ENCODE data around the gene COA1.
A peak's percentile ranks its signal among the peaks of the same experiment; 100 is the strongest.
"Not testable (repeated sequence)": the region's sequence is repeated elsewhere in the genome, so short reads cannot be mapped to it uniquely, and the experiment has no call there.

COA1 gene

DNA sequence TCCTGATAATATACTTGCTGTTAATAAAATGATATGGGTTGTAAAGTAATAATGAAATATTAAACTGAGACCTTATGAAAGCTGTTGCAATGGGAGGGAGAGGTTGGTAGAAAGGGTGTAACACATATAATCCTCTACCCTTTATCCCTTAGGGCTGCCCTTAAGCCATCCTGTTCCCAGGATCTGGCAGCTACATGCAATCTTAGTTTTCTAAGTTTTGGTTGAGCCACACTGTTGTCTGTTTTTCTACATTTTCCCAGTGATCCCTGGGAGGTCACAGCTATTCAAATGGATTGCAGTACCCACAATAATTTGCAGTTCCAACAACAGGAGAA lies 6.3 kb downstream of the COA1 start:
- no peak overlapping the region for H3K4me3 ChIP-seq (ENCODE audit: low read depth, low read length)
- no peak for DNase-seq (ENCODE audit: low read depth)
- TF ChIP-seq, protein P1, sequence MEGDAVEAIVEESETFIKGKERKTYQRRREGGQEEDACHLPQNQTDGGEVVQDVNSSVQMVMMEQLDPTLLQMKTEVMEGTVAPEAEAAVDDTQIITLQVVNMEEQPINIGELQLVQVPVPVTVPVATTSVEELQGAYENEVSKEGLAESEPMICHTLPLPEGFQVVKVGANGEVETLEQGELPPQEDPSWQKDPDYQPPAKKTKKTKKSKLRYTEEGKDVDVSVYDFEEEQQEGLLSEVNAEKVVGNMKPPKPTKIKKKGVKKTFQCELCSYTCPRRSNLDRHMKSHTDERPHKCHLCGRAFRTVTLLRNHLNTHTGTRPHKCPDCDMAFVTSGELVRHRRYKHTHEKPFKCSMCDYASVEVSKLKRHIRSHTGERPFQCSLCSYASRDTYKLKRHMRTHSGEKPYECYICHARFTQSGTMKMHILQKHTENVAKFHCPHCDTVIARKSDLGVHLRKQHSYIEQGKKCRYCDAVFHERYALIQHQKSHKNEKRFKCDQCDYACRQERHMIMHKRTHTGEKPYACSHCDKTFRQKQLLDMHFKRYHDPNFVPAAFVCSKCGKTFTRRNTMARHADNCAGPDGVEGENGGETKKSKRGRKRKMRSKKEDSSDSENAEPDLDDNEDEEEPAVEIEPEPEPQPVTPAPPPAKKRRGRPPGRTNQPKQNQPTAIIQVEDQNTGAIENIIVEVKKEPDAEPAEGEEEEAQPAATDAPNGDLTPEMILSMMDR (IDR thresholded peaks at IDR 0.05; ENCODE audit: control insufficient read depth, extremely low read depth, insufficient read depth) = no peak

GRCh38 chr7:43721193-43721806 lies 8.0 kb downstream of the COA1 start:
- no peak for DNase-seq (ENCODE audit: low read depth)
- H3K4me3 ChIP-seq (ENCODE audit: low read depth, low read length) = no peak overlapping the region
- TF ChIP-seq, protein P1 (IDR thresholded peaks at IDR 0.05; ENCODE audit: control insufficient read depth, extremely low read depth, insufficient read depth) = peak; percentile 52

DNA sequence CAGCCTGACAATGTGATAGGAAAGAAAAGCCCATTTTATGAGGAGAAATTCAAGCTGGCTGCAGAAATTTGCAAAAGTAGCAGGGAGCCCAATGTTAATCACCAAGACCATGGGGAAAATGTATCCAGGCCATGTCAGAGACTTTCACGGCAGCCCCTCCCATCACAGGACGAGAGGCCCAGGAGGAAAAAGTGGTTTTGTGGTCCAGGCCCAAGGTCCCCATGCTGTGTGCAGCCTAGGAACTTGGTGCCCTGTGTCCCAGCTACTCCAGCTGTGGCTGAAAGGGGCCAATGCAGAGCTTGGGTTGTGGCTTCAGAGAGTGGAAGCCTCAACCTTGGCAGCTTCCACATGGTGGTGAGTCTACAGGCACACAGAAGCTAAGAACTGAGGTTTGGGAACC lies 12.7 kb downstream of the COA1 start:
- no peak for DNase-seq (ENCODE audit: low read depth)
- H3K4me3 ChIP-seq (ENCODE audit: low read depth, low read length) = no peak overlapping the region
- TF ChIP-seq, protein P1 (IDR thresholded peaks at IDR 0.05; ENCODE audit: control insufficient read depth, extremely low read depth, insufficient read depth) = no peak

GRCh38 chr7:43715966-43716365 lies 13.4 kb downstream of the COA1 start:
- DNase-seq (ENCODE audit: low read depth); H3K4me3 ChIP-seq (ENCODE audit: low read depth, low read length): not testable (repeated sequence)

GRCh38 chr7:43711503-43711902 lies 17.8 kb downstream of the COA1 start:
- no peak for DNase-seq (ENCODE audit: low read depth)
- no peak overlapping the region for H3K4me3 ChIP-seq (ENCODE audit: low read depth, low read length)
- TF ChIP-seq, protein P1 (IDR thresholded peaks at IDR 0.05; ENCODE audit: control insufficient read depth, extremely low read depth, insufficient read depth) = no peak

DNA sequence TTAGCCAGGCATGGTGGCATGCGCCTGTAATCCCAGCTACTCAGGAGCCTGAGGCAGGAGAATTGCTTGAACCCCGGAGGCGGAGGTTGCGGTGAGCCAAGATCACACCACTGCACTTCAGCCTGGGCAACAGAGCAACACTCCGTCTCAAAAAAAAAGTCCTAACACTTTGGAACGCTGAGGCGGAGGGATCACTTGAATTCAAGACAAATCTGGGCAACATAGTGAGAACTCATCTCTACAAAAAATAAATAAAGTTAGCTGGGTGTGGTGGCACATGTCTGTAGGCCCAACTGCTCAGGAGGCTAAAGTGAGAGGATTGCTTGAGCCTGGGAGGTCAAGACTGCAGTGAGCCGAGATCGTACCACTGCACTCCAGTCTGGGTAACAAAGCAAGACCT lies 21.3 kb downstream of the COA1 start:
- not testable (repeated sequence) for H3K4me3 ChIP-seq (ENCODE audit: low read depth, low read length); DNase-seq (ENCODE audit: low read depth)

DNA sequence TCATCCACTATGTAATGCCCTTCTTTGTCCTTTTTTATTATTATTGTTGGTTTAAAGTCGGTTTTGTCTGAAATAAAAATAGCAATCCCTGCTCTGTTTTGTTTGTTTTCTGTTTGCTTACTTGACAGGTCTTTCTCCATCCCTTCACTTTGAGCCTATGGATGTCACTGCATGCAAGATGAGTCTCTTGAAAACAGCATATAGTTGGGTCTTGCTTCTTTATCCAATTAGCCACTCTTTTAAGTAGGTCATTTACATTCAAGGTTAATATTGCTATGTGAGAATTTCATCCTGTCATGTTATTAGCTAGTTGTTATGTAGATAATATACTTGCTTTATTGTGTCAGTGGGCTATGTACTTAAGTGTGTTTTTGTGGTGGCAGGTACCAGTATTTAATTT lies 25.8 kb downstream of the COA1 start:
- H3K4me3 ChIP-seq (ENCODE audit: low read depth, low read length) = no peak overlapping the region
- TF ChIP-seq, protein P1 (IDR thresholded peaks at IDR 0.05; ENCODE audit: control insufficient read depth, extremely low read depth, insufficient read depth) = no peak
- no peak for DNase-seq (ENCODE audit: low read depth)

GRCh38 chr7:43702974-43703373 lies 26.3 kb downstream of the COA1 start:
- TF ChIP-seq, protein P1 (IDR thresholded peaks at IDR 0.05; ENCODE audit: control insufficient read depth, extremely low read depth, insufficient read depth) = no peak
- DNase-seq (ENCODE audit: low read depth) = no peak
- H3K4me3 ChIP-seq (ENCODE audit: low read depth, low read length) = no peak overlapping the region
